ENCODE results near the gene HIBADH. TPM values are rescaled to one million over a fixed set of nuclear protein-coding genes. Genes with fewer than 3 reads are reported as not detected.

HIBADH gene
- total RNA-seq, 1 donor from 2014 or later = 39.1 TPM

- DNase-seq = no peak
These were observed 27.0 kb downstream of the HIBADH start for GRCh38 chr7:27635728-27636127.

DNA sequence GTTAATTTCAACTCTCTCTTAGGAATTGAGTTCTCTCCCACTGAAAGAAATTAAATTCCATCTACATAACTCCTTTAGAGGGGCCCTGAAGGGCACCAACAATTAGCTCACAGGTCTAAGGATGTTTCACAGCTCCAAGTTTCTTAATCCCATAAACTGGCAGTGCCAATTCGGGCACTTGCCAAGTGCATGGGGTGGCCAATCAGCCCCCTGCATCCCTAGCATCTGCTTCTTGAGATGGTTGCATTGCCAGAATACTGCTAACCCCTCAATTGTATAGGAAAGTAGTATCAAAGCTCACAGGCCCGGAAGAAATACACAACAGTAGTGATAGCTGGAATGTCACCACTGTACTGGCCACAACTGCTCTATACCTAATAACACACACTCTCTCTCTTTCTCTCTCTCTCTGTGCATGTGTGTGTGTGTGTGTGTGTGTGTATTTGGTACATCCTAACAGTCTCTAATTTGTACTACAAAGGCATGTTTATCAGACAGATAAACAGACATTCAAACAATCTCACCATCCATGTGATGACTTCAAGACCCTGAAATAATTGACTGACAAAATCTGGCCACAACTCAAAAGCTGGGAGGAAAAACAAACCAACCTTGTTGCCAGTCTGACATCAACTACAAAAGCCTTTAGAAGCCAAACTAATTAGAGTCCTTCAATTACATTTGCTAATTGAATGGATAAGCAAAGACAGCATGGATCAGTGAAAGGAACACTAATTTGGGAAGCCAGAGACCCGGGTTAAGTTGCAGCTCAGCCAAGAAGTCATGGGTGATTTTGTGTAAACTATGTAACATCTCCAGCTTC lies 27.8 kb downstream of the HIBADH start:
- no peak for DNase-seq

GRCh38 chr7:27633062-27633461 lies 29.6 kb downstream of the HIBADH start:
- DNase-seq = no peak

DNA sequence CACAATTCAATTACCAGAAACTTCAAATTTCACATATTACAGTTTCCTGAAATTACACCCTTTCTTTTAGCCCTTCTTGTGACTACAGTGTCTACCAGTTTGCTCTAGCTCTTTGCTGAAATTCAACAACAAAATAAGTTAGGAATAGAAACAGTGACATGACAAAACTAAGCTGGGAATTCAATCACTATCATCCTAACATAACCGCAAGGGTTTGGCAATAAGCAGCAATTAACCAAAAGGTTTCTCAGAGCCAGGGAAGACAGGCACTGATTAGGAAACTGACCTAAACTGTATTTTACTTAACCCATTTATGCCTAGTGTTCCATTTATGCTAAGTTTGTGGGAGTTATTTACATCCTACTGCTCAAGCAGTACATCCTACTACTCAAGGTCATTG lies 31.3 kb downstream of the HIBADH start:
- no peak for DNase-seq

GRCh38 chr7:27627146-27627545 lies 35.5 kb downstream of the HIBADH start:
- DNase-seq = no peak

DNA sequence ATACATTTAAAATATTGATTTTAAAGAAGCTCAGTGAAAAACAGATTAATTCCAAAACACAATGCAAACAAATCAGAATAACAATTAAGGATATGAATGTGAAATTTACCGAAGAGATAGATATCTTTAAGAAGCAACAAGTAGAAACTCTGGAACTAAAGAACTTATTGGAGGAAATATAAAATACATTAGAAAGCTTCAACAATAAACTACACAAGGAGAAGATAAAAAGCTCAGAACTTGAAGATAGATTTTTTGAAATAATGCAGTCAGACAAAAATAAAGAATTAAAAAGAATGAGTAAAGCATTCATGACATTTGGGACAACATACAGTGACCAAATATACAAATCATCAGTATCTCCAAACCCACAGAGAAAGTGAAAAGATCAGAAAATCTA lies 43.2 kb downstream of the HIBADH start:
- DNase-seq = no peak

DNA sequence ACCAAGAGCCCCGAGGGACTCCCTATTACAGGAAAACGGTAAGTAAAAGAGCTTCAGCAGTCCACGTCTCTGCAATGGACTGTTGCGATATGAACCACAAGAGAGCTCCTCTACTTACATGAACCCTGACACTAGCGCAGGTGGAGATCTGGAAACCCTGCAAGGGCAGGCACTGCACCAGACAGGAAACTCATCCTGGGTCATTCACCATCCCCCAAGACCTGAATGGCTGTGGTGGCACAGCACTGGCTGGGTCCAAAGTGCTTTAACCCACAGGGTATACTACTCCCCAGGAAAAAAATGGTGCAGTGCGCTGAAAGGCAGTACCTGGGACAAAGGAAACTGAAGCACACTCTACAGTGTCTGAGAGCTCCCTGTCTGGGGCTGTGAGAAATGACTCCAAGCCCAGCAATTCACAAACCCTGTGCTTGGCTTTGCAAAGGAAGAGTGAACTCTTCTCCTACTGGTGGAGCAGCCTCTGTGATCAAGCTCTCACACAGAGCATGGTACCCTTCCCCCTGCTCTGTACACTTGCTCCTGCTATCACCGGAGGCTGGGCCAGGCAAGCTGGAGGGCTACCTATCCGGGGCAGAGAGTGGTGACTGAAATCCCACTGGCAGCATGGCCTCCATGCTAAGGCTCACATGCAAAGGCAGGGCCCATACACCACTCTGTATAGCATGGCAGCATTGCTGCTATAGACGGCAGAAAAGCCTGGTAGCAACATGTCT lies 44.9 kb downstream of the HIBADH start:
- no peak for DNase-seq

DNA sequence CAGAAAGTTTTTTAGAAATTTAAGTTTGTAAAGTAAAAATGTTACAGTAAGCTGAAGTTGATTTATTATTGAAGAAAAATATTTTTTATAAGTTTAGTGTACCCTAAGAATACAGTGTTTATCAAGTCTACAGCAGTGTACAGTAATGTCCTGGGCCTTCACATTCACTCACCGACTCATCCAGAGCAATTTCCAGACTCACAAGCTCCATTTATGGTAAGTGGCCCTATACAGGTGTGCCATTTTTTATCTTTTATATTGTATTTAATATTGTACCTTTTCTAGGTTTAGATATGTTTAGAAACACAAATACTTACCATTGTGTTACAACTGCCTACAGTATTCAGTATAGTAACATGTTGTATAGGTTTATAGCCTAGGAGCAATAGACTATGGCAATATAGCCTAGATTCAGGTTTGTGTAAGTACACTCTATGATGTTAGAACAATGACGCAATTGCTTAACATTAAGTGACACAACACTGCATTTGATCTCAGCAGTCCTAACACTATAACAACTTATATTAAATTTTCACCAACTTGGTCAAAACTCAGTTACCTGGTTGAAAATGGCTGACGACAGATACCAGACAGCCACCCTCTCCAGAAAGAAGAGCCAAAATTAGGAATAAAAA lies 45.7 kb downstream of the HIBADH start:
- DNase-seq = no peak

DNA sequence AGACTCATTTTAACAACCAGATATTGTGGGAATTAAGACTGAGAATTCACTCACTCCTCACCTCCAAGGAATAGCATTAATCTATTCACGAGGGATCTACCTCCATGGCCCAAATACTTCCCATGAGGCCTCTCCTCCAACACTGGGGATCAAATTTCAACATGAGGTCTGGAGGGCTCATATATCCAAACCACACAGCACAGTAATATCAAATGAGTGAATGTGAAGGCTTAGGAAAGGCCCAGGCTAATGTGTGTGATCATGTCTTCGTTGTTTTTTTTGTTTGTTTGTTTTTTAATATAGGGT lies 46.5 kb downstream of the HIBADH start:
- DNase-seq = no peak

- DNase-seq = no peak
These were observed 47.1 kb downstream of the HIBADH start for GRCh38 chr7:27615420-27616185.

GRCh38 chr7:27614095-27614494 lies 48.6 kb downstream of the HIBADH start:
- DNase-seq = no peak

DNA sequence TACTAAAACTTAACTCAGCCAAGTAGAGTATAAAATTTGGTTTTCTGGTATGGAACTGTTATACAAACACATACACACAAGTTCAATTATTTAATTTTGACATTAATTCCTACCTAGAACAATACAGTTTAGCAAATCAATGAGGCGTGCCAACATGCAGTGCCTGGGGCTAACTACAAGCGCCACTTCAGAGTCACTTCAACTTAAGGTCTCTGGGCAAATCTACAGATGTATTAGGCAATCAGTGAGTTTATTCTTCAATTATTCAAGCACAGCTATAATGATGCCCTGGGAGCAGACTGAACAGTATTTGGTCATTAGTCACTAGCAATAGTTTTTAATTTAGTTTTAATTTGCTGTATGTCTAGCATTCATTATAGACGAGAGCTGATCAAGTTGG lies 51.6 kb downstream of the HIBADH start:
- DNase-seq = no peak

DNA sequence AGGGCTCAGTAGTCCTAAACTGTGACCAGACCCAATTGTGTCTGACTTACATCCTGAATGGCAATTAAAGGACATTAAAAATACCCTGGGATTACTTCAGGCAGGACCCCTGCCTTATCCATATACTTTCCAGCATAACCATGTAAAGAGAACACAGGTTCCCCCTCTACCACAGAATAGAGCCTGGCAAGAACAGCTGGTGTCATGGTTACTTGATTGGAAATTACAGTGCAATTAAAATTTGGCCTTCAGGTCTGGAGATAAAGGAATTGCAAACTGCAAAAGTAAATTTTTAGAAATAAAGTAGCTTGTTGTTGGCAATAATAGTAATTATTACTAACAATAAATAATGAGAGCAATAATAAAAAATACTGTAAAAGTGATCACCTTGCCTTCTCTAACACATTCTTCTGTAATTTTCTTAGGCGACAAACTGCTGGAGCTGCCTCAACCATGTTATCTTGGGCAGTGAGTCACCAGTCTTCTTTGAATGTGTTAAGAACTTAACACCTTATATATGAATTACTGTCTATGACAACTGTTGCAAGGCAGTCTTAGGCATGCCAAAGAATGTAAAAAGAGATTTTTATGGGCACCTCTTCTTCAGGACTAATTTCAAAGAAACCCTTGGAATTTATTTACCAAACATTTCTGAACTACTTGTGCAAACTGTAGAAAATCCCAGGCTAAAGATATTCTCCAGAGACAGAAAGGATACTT lies 53.7 kb downstream of the HIBADH start:
- DNase-seq = no peak

GRCh38 chr7:27607210-27607606 lies 55.5 kb downstream of the HIBADH start:
- no peak for DNase-seq

DNA sequence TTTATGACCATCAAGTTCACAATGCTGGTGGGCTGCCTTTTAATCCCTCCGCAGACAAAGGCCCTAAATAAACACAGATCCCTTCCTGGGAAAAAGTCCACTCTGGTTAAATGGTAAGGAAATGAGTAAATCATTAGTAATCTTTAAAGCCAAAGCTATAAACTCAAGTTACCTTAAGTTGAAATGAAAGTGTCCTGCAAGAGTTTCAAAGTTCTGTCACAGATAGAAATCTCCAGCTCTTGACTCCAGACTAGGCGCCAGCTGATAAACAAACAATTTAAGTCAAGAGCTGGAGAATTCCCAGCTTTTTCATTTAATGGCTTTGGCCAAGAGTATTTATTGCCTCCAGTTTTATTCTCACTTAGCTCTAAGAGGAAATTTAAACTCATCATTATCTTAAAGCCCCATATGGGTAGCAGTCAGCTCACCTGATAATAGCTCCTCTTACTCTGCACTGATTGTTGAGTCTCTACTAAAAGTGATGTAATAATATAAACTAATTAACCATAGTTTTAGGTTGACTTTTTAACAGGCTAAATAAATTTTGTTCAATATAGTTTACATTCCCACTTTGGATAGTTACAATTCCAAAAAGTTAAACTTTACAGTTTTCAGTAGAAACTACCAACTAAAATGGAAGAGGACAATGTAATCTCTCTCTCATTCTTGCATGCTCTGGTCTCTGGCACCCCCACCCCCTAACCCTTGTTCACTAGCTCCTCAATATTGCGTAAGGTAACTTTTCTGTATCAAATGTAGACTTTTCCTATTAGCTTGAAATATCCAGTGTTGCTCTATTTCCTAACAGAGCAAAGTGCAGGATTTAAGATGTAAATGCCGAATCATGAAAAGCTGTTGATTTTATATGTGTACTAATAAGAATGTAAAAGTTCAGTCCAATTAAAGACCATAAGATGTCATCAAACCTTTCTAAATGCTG lies 56.1 kb downstream of the HIBADH start:
- peak; percentile 77 for DNase-seq

DNA sequence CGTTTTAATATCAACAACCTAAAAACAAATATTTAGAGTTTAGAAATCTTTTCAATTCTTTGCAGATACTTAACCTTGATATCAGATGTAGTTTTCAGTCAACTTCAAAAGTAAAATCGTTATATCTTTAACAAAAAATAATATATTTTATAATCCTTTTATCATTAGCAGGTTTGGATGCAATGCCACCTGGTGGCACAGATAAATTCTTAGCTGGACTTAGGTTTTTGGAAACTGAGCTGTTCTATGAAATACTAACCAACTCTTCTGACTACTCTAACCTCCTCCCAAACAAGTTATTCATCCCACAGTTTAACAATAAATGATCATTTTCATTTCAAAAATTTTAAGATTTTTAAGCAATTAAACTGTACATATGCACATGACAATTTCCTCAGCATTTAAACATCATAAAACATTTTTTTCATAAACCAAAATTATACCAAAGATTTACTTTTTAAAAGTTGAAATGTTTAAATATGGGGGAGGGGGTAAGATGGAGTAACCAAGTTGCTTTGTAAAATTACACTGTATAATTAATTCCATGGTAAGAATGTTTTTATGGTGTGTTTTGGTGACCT lies 56.9 kb downstream of the HIBADH start:
- DNase-seq = peak; percentile 56

DNA sequence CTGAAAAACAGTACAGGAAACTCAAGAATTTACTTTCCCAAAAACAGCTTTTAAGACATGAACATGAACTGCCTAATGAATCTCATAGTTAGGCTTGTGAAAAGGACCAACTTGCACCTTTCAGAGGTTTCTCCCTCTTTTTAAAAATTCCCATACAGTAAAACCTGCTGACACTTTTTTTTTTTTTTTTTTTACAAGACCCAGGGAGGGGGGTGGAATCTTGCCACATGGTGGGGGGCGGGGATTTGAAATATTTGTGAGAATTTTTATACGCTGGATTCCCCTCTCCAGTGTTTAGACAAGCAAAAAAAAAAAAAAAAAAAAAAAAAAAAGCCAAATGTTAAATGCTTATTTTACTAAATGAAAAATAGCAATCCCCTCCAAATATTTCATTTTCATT lies 57.4 kb downstream of the HIBADH start:
- peak; percentile 6 for DNase-seq

- no peak for DNase-seq
These were observed 58.9 kb downstream of the HIBADH start for GRCh38 chr7:27603813-27604212.

- DNase-seq = no peak
These were observed 59.9 kb downstream of the HIBADH start for GRCh38 chr7:27602766-27603165.

DNA sequence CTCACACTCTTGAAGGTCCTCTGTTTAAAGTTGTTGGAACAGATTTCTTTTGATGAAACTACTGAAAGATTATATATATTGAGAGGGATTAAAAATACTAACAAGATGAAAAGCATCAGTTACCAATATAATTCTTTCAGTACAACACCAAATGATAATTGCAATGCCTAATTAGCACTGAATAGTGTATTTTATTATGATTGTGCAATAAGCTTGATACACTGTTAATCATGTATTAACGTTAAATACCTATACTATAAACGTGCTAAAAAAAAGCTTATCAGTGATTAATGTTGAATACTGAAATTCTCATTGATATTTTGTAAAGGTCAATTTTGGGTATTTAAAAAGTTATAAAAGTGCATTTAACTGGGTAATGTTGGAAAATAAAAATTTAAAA lies 61.5 kb downstream of the HIBADH start:
- DNase-seq = no peak

DNA sequence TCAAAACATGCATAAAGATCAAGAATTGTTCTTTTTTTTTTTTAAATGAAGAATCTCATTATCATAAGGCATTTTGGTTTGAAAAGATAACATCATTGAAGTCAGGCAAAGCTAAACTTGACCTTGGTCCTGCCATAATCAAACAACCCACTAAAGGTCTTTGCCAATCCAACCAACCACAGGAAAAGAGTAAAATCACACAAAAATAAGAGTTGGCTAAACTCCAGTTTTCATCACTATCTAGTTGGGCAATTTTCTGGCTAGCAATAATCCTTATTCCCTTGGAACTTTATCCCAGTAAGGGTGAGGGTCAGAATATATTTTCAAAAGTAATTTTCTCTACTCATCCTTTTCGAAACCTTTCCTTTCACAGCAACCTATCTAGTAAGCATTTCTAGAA lies 62.4 kb downstream of the HIBADH start:
- DNase-seq = no peak
